ENCODE data around the gene SLC35F1.

DNA sequence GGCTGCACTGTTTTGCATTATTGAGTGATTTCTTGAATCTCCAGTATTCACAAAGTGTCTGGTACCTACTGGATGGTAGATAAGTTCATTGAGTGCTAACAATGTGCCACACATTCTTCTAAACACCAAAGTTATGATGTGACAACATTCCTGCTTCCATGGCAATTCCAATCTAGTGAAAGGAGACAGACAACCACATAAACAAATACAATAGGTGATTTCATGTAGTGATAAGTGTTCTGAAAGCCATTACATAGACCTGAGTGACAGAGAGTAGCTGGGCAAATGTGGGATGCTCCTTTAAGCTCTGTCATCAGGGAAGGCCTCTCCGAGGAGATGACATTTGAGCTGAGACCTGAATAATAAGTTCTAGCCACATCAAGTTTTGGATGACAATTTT, 295.5 kb downstream of the SLC35F1 start:
- TF ChIP-seq POLR2A (IDR thresholded peaks at IDR 0.05): no peak
- TF ChIP-seq, protein P1, sequence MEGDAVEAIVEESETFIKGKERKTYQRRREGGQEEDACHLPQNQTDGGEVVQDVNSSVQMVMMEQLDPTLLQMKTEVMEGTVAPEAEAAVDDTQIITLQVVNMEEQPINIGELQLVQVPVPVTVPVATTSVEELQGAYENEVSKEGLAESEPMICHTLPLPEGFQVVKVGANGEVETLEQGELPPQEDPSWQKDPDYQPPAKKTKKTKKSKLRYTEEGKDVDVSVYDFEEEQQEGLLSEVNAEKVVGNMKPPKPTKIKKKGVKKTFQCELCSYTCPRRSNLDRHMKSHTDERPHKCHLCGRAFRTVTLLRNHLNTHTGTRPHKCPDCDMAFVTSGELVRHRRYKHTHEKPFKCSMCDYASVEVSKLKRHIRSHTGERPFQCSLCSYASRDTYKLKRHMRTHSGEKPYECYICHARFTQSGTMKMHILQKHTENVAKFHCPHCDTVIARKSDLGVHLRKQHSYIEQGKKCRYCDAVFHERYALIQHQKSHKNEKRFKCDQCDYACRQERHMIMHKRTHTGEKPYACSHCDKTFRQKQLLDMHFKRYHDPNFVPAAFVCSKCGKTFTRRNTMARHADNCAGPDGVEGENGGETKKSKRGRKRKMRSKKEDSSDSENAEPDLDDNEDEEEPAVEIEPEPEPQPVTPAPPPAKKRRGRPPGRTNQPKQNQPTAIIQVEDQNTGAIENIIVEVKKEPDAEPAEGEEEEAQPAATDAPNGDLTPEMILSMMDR (IDR thresholded peaks at IDR 0.05): no peak

All from testis (tissue), 2 donors.